HG02798 (cell line): ENCODE data around the gene DNAJC16.

Experiments
- ATAC-seq: cut with Tn5 transposase; IDR thresholded peaks from one replicate; pipeline ENCODE4 v1.9.1; 2021; ENCODE audit warnings: mild to moderate bottlenecking; ENCODE audit not compliant: unreplicated experiment, poor library complexity

The DNAJC16 gene

DNA sequence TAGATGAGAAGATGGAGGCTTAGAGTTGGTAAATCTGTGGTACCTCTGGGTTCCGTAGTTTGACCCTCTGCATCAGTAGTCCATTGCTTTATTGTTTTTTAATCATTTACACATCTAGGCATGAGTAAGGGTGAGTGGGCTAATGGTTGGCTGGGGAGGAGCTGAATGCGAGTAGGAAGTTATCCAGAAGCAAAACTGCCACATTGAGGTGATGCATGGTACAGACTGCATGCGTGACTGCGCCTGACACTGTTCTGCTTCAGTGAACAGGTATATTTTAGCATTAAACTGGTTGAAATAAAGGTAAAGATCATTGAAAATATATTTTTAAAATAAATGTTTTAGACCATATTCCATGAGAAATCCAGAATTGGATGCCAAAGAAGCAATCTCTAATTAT, 4.4 kb downstream of the DNAJC16 start:
- ATAC-seq = no peak

- ATAC-seq = no peak
Measured at GRCh38 chr1:15531682-15532081, 5.0 kb downstream of the DNAJC16 start.

- no peak for ATAC-seq
Measured at GRCh38 chr1:15538771-15539170, 12.1 kb downstream of the DNAJC16 start.

- ATAC-seq = no peak
Measured at GRCh38 chr1:15540186-15540585, 13.5 kb downstream of the DNAJC16 start.

DNA sequence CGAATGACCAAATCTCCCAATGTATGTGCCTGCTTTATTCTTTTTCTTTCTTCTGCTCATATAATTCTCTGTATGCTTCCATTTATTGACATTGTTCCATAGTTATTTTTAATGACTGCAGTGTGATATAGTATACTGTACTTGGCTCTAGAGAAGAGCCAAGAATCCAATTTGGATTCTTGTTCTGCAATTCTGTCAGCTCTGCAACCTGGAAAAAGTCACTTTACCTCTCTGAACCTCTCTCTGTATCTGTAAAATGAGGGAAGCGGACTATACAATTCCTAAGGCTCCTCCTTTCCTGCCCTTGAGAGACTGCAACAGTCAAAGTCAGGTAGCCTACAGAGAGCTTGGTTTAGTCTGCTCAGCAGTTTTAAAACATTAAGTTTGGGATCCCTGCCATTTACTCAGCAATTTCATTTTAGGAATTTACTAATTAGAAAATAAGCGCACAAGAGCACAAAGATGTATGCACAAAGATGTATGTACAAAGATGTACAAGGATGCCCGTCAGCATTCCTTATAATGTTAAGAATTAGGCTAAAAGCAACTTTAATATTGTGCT, 14.7 kb downstream of the DNAJC16 start:
- no peak for ATAC-seq

DNA sequence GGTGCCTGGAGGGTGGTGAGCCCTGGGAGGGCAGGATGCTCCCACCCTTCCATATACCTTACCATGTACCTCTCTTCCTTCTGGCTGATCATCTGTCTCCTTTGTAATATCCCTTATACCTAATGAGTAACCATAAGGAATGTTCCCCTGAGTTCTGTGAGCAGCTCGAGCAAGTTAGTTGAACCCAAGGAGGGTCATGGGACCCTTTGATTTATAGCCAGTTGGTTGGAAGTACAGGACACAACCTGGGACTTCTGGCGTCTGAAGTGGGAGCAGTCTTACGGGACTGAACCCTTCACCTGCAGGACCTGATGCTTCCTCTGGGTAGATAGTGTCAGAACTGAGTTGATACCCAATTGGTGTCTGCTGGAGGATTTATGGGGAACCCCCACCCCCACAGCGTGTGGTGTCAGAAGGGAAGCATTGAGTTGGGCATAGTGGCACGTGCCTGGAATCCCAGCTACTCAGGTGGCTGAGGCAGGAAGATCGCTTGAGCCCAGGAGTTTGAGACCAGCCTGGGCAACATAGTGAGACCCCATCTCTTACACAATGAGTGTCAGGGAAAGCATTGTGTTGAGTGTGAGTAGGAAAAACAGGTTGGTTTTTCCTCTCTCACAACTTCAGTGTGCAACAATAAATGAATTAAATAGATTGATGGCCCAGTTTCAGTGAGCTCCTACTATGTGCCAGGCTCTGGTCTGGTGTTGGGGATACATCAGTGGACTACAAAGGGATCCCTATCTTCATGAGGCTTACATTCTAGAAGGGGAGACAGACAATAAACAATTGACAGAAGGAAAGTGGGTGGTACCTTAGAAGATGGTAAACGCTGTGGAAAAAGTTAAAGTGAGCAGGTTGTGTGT, 16.0 kb downstream of the DNAJC16 start:
- no peak for ATAC-seq

DNA sequence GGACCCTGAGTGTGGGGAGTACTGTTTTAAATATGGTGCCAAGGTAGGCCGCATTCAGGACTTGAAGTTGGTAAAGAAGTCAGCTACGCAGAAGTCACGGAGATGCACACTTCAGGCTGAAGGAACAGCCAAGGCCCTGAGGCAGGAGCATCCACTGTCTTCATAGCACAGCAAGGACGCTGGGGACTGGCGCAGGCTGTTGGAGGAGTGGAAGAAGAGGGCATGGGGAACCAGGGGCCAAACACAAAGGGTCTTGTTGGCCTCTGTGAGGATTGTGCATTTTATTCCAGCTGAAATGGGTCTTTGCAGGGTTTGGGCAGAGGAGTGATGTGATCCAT, 16.6 kb downstream of the DNAJC16 start:
- ATAC-seq = no peak

DNA sequence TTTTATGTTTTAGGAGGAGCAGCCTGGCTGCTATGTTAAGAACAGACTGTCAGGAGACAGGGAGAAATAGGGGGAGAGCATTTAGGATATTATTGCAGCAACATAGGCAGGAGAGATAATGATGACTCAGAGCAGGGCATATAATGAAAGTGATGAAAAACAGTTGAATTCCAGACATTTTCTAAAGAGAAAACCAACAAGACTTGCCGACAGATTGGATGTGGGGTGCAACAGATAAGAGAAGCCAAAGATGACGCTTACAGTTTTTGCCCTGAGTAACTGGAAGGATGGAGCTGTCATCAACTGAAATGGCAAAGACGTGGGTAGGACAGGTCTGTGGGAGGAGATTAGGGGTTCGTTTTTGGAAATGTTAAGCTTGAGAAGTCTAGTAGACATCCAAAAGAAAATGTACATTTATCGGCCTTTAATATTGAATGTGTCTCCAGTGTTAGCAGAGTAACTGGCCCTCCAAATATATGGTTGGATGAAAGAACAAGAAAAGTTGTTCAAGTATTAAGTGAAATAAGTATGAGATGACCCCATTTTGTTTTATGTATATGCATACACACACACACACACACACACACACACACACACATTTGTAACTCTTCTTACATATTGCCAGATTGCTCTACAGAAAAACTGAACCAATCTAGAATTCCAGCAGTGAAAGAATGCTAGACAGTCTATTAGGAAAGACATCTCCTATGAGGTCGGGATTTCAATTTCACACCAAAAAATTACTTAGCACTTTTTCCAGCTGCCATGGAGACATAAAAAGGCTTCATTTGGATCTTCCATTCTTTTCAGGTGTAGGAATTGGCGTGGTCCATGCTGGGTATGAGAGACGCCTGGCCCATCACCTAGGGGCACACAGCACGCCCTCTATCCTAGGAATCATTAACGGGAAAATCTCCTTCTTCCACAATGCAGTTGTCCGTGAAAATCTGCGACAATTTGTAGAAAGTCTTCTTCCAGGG, 17.2 kb downstream of the DNAJC16 start:
- no peak for ATAC-seq

- ATAC-seq = no peak
Measured at GRCh38 chr1:15546641-15547040, 20.0 kb downstream of the DNAJC16 start.

- no peak for ATAC-seq
Measured at GRCh38 chr1:15550573-15550972, 23.9 kb downstream of the DNAJC16 start.

- ATAC-seq = no peak
Measured at GRCh38 chr1:15557008-15557407, 30.4 kb downstream of the DNAJC16 start.

- ATAC-seq = no peak
Measured at GRCh38 chr1:15557594-15557993, 30.9 kb downstream of the DNAJC16 start.

DNA sequence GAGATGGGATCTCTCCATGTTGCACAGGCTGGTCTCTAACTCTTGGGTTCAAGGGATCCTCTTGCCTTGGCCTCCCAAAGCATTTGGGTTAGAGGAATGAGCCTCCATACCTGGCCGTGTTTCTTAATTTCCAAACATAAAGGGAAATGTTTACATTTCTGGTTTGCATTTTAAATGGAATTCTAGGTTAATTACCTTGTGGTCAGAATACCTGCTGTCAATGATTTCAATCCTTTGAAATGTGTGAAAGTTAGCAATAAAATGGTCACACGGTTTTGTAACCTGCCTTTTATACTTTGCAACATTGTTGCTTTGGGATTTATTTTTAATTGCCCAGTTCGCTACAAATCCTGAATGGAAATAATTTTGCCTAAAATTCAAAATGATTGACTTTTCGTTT, 31.9 kb downstream of the DNAJC16 start:
- no peak for ATAC-seq

GRCh38 chr1:15559189-15559810, 32.7 kb downstream of the DNAJC16 start:
- no peak for ATAC-seq

DNA sequence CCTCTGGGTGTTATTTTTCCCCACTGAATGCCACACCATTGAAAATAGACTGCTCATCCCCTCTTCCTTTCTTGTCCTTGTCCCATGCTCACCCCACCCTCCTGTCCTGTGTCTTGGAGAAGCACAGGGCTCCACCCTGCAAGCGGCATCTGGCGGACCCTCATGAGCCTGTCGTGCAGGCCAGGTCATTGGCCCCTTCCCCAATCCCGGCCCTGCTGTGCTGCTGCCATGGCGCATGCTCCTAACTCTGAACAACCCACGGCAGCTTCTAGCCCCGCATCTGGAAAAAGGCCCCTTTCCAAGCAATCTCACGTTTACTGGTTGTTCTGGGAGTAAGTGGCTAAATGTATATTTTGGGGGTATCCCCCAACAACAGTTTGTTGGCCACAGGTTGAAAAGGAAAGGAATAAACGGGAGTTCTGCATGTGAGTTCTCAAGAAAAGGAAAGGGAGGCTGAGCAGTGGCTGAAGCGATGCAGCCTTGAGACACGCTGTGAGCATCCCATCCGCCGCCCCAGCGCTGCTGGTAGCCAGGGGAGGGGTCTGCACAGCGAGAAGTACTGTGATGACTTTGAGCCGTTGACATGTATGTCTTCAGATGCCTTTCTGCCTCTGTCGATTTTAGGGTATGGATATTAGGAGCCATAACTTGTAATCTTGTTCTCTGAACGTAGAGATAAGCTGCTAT, 41.9 kb downstream of the DNAJC16 start:
- no peak for ATAC-seq

DNA sequence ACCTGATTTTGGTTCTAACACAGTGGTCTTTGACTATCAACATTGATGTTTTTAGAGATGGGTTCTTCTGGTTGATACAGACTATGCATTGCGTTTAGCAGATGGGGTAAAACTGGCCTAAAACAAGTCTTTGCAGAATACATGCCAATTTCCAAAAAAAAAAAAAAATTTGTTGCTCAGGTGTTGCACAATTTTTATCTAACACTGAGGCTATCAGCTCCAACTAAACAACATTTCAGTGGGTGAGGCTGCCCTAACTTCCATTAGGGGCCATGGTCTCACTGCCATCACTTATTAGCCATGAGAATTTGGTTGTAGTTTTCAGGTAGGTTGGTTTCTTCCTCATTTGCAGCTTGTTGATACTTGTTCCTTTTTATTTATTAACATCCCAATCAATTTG, 44.2 kb downstream of the DNAJC16 start:
- ATAC-seq = no peak

DNA sequence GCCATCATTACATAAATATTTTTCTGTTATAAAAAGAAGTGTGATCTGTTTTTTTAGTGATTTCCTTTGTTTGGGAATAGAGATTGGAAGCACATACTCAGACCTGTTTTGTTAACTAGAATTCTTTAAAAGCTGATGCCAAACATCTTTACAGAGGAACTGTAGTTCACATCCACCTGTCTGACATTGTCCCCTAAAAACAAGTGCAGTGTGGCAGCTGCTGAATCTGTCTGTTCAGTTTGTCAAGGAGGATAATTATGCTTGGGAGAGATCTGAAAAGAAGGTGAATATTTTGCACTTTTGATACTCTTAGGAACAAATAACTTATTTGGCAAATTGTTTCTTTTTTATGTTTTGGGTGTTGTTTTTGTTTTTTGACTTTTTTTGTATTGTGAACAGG, 44.6 kb downstream of the DNAJC16 start:
- no peak for ATAC-seq

- no peak for ATAC-seq
Measured at GRCh38 chr1:15573477-15573876, 46.8 kb downstream of the DNAJC16 start.

DNA sequence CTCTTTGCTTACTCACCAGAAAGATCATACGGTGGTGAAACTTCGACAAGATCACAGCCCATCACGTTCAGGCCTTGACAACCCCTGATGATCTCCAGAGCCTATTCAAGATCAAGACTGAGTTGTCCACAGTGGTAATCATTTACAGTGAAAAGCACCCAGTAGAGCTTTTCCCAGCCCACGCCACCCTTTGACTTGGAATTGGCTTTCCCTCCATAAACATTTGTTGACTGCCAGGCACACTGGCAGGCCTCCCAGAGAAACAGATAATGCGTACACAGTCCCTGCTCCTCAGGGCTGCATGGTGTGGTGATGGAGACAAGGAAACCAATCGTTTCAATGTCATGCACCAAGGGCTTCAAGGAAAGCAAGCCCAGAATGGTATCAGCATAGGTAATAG, 48.1 kb downstream of the DNAJC16 start:
- ATAC-seq = no peak

- ATAC-seq = no peak
Measured at GRCh38 chr1:15575549-15576150, 49.0 kb downstream of the DNAJC16 start.
